Peyer's patch (tissue), 4 donors: ENCODE measurements around the gene ACOT7.

Experiments used
- CTCF ChIP-seq, 6 experiments: fragments of 450-650 bp in 4 of 6; fragments of 200-600 bp in 2 of 6; sonication (generic) in 1 of 6; IDR thresholded peaks; one replicate each; pipeline ENCODE4 v1.5.1; 2017 to 2019; ENCODE audit warnings: antibody characterized with exemption in 6 of 6, mild to moderate bottlenecking in 3 of 6, moderate library complexity in 1 of 6
- POLR2A ChIP-seq, 2 donors: fragments of 450-650 bp; IDR thresholded peaks; one replicate each; pipeline ENCODE4 v1.5.1; 2017; ENCODE audit warnings: antibody characterized with exemption in 2 of 2, mild to moderate bottlenecking in 2 of 2, moderate library complexity in 2 of 2

GRCh38 chr1:6223617-6224016 is 169.9 kb downstream of the ACOT7 start:
- TF ChIP-seq POLR2A (IDR thresholded peaks at IDR 0.05) = no peak
- no peak for TF ChIP-seq CTCF (IDR thresholded peaks at IDR 0.05)
